IMR-90 (cell line): ENCODE results near the gene PALLD. TPM values are rescaled to one million over a fixed set of nuclear protein-coding genes. Genes with fewer than 3 reads are reported as not detected.

Experiments
- NFE2L2 ChIP-seq: fragments of 150-350 bp; IDR thresholded peaks from 2 replicates; pipeline ENCODE4 v1.6.1; 2016; ENCODE audit warnings: low read depth, mild to moderate bottlenecking, low read length
- RAD21 ChIP-seq: IDR thresholded peaks from 2 replicates; pipeline ENCODE4 v1.6.1; 2012; ENCODE audit warnings: low read length, improper control_type of control experiment
- polyA plus RNA-seq, 3 experiments: library from polyadenylated mRNA; depleted of rRNA; stranded (reverse); fragments of >200 nt; gene quantifications; 2 replicates each; pipeline ENCODE4 v1.2.3, GENCODE V29; 2012; ENCODE audit warnings: low replicate concordance in 1 of 3
- total RNA-seq: library from RNA; depleted of rRNA; stranded (reverse); fragments of >200 nt; gene quantifications from 2 replicates; pipeline ENCODE4 v1.2.3, GENCODE V29; 2012
- TF ChIP-seq, protein P1 (sequence below): conservative IDR thresholded peaks from 2 replicates; pipeline ENCODE4 v1.5.1; 2012; ENCODE audit warnings: mild to moderate bottlenecking, low read depth, low read length, improper control_type of control experiment

PALLD gene
- total and polyA plus RNA-seq, 2 of the 4 experiments (the other 2 are of a cell fraction): 91.0 to 91.9 TPM

DNA sequence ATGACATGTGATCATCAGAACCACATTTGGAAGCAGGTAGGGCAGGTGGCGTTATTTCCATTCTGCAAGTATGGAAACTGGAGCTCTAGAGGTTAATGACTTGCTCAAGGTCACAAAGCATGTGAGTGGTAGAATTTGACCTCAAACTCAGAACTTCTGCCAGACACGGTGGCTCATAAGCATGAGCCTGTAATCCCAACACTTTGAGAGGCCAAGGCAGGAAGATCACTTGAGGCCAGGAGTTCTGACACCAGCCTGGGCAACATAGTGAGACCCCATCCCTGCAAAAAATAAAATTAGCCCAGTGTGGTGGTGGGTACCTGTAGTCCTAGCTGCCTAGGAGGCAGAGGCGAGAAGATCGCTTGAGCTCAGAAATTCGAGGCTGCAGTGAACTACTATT, 139.2 kb downstream of the PALLD start (continued):
- TF ChIP-seq, protein P1, sequence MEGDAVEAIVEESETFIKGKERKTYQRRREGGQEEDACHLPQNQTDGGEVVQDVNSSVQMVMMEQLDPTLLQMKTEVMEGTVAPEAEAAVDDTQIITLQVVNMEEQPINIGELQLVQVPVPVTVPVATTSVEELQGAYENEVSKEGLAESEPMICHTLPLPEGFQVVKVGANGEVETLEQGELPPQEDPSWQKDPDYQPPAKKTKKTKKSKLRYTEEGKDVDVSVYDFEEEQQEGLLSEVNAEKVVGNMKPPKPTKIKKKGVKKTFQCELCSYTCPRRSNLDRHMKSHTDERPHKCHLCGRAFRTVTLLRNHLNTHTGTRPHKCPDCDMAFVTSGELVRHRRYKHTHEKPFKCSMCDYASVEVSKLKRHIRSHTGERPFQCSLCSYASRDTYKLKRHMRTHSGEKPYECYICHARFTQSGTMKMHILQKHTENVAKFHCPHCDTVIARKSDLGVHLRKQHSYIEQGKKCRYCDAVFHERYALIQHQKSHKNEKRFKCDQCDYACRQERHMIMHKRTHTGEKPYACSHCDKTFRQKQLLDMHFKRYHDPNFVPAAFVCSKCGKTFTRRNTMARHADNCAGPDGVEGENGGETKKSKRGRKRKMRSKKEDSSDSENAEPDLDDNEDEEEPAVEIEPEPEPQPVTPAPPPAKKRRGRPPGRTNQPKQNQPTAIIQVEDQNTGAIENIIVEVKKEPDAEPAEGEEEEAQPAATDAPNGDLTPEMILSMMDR: no peak
- TF ChIP-seq NFE2L2: no peak
- TF ChIP-seq RAD21: no peak
